Measurements from ENCODE around the gene MAOA.

GRCh38 chrX:43734444-43734843, 78.3 kb downstream of the MAOA start:
- TF ChIP-seq CTCF (IDR thresholded peaks at IDR 0.05; ENCODE audit: borderline replicate concordance, extremely low read depth, low read length, poor library complexity, severe bottlenecking) (no peak), EZH2 (IDR thresholded peaks at IDR 0.05; ENCODE audit: borderline replicate concordance, low read depth, low read length, severe bottlenecking) (no peak)

Data from DND-41 (cell line).